HepG2 (cell line): ENCODE measurements around the gene MYH3.

ENCODE experiments used
- CCAR2 ChIP-seq: fragments of 200-400 bp; formaldehyde crosslinking; optimal IDR thresholded peaks from 2 replicates; pipeline ENCODE3; 2018; ENCODE audit warnings: low read depth, mild to moderate bottlenecking, low read length, moderate library complexity
- NFIC ChIP-seq: IDR thresholded peaks from 2 replicates; pipeline ENCODE4 v1.6.1; 2012; ENCODE audit warnings: mild to moderate bottlenecking, low read length, inconsistent platforms
- YY1 ChIP-seq: IDR thresholded peaks from 2 replicates; pipeline ENCODE4 v1.6.1; 2011; ENCODE audit warnings: low read length, low read depth, moderate library complexity, mild to moderate bottlenecking; ENCODE audit not compliant: insufficient read depth, insufficient replicate concordance
- ZFP37 ChIP-seq: sonication (generic); formaldehyde crosslinking; IDR thresholded peaks from 2 replicates; pipeline ENCODE4 v1.4.0; 2020; ENCODE audit warnings: missing genetic modification reagents, borderline replicate concordance
- ZNF274 ChIP-seq: sonication (generic); formaldehyde crosslinking; IDR thresholded peaks from 2 replicates; pipeline ENCODE4 v1.5.1; 2020; ENCODE audit warnings: mild to moderate bottlenecking, missing genetic modification reagents
- ZNF850 ChIP-seq: sonication (generic); formaldehyde crosslinking; conservative IDR thresholded peaks from 2 replicates; pipeline ENCODE4 v1.9.0; 2021; ENCODE audit warnings: mild to moderate bottlenecking, missing genetic modification reagents
- TF ChIP-seq, protein P1 (sequence below): sonication (generic); formaldehyde crosslinking; IDR thresholded peaks from 2 replicates; pipeline ENCODE4 v1.8.1; 2022; ENCODE audit warnings: low read depth, mild to moderate bottlenecking, missing genetic modification reagents
- TF ChIP-seq, protein P2 (sequence below): sonication (generic); formaldehyde crosslinking; IDR thresholded peaks from 2 replicates; pipeline ENCODE4 v1.5.0; 2020; ENCODE audit warnings: mild to moderate bottlenecking, missing genetic modification reagents, moderate library complexity

DNA sequence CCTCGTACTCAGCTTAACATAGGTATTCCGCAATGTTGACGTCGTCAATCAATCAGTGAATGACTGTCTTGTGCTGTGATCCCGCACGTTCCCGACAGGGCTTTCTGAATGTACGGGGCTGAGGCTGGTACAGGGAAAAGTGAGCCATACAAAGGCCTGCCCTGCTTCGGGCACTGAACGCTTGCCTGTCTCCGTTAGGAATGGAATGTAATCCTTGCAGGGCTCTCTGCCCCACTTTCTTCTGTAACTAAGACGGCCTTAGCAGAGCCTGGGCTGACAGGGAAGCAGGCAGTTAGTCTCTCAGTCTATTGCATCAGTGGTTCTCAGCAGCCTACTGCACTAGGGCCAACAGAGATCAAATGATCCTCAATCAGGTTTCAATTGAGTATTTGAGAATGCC is 16.2 kb upstream of the MYH3 start:
- TF ChIP-seq, protein P1, sequence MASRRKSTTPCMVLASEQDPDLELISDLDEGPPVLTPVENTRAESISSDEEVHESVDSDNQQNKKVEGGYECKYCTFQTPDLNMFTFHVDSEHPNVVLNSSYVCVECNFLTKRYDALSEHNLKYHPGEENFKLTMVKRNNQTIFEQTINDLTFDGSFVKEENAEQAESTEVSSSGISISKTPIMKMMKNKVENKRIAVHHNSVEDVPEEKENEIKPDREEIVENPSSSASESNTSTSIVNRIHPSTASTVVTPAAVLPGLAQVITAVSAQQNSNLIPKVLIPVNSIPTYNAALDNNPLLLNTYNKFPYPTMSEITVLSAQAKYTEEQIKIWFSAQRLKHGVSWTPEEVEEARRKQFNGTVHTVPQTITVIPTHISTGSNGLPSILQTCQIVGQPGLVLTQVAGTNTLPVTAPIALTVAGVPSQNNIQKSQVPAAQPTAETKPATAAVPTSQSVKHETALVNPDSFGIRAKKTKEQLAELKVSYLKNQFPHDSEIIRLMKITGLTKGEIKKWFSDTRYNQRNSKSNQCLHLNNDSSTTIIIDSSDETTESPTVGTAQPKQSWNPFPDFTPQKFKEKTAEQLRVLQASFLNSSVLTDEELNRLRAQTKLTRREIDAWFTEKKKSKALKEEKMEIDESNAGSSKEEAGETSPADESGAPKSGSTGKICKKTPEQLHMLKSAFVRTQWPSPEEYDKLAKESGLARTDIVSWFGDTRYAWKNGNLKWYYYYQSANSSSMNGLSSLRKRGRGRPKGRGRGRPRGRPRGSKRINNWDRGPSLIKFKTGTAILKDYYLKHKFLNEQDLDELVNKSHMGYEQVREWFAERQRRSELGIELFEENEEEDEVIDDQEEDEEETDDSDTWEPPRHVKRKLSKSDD (CRISPR knock-in tag) = no peak
- no peak for TF ChIP-seq CCAR2
- TF ChIP-seq, protein P2, sequence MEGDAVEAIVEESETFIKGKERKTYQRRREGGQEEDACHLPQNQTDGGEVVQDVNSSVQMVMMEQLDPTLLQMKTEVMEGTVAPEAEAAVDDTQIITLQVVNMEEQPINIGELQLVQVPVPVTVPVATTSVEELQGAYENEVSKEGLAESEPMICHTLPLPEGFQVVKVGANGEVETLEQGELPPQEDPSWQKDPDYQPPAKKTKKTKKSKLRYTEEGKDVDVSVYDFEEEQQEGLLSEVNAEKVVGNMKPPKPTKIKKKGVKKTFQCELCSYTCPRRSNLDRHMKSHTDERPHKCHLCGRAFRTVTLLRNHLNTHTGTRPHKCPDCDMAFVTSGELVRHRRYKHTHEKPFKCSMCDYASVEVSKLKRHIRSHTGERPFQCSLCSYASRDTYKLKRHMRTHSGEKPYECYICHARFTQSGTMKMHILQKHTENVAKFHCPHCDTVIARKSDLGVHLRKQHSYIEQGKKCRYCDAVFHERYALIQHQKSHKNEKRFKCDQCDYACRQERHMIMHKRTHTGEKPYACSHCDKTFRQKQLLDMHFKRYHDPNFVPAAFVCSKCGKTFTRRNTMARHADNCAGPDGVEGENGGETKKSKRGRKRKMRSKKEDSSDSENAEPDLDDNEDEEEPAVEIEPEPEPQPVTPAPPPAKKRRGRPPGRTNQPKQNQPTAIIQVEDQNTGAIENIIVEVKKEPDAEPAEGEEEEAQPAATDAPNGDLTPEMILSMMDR (CRISPR knock-in tag) = no peak
- TF ChIP-seq ZNF274 (CRISPR knock-in tag) = no peak
- no peak for TF ChIP-seq ZNF850 (CRISPR knock-in tag)
- no peak for TF ChIP-seq ZFP37 (CRISPR knock-in tag)
- TF ChIP-seq NFIC = no peak
- no peak for TF ChIP-seq YY1
